Subcutaneous adipose tissue (tissue), 4 donors: ENCODE results near the gene LPO. TPM values are rescaled to one million over a fixed set of nuclear protein-coding genes. Genes with fewer than 3 reads are reported as not detected.

ENCODE experiments used
- total RNA-seq, 4 donors: library from RNA; depleted of rRNA; stranded (reverse); fragments of >200 nt; gene quantifications; one replicate each; pipeline ENCODE4 v1.1.0, GENCODE V29; 2016
- TF ChIP-seq, protein P1 (sequence below): fragments of 450-650 bp; IDR thresholded peaks from one replicate; pipeline ENCODE4 v1.5.1; 2016; ENCODE audit warnings: low read depth, mild to moderate bottlenecking, control low read depth, antibody characterized with exemption, moderate library complexity

Gene LPO
- total RNA-seq, 4 donors from 2014 or later, result not detected

DNA sequence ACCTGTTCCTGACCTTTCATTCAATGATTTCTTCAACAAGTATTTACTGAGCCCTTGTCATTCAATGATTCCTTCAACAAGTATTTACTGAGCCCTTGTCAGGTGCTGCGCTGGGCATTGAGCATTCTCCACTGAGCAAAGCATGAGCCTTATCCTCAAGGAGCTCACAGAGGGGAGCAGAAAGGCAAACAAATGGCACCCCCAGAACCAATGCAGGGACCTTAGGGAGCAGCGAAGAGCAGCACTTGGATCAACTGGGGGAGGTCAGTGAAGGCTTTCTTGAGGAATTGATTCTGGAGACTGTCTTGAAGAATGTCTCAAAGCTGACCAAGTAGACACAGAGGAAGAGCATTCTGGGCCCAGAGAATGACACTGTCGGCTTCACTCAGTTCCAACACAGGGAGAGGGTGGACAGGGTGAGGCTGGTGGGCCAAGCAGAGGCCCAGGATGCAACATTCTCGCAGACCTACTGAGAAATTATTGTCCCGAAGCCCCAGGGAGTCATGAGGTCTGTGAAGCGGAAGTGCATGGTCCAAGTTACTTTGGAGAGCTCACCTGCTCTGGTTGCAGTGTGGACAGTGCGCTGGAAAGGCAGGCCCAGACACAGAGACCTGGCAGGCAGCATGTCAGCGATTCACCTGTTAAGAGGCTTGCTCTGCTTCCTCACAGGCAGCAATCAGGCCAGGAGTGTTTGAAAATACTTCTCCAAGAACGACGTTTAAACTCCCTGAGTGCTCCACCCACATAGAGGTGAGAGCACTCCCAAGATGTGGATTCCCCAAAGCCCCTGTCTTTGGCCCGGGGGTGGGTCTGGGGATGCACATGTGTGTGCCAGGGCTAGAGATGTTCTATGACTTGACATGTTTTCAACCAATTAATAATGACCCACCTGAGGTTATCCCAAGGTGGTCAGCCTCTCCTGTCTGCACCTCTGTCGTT lies 45.6 kb downstream of the LPO start:
- TF ChIP-seq, protein P1, sequence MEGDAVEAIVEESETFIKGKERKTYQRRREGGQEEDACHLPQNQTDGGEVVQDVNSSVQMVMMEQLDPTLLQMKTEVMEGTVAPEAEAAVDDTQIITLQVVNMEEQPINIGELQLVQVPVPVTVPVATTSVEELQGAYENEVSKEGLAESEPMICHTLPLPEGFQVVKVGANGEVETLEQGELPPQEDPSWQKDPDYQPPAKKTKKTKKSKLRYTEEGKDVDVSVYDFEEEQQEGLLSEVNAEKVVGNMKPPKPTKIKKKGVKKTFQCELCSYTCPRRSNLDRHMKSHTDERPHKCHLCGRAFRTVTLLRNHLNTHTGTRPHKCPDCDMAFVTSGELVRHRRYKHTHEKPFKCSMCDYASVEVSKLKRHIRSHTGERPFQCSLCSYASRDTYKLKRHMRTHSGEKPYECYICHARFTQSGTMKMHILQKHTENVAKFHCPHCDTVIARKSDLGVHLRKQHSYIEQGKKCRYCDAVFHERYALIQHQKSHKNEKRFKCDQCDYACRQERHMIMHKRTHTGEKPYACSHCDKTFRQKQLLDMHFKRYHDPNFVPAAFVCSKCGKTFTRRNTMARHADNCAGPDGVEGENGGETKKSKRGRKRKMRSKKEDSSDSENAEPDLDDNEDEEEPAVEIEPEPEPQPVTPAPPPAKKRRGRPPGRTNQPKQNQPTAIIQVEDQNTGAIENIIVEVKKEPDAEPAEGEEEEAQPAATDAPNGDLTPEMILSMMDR, result no peak

DNA sequence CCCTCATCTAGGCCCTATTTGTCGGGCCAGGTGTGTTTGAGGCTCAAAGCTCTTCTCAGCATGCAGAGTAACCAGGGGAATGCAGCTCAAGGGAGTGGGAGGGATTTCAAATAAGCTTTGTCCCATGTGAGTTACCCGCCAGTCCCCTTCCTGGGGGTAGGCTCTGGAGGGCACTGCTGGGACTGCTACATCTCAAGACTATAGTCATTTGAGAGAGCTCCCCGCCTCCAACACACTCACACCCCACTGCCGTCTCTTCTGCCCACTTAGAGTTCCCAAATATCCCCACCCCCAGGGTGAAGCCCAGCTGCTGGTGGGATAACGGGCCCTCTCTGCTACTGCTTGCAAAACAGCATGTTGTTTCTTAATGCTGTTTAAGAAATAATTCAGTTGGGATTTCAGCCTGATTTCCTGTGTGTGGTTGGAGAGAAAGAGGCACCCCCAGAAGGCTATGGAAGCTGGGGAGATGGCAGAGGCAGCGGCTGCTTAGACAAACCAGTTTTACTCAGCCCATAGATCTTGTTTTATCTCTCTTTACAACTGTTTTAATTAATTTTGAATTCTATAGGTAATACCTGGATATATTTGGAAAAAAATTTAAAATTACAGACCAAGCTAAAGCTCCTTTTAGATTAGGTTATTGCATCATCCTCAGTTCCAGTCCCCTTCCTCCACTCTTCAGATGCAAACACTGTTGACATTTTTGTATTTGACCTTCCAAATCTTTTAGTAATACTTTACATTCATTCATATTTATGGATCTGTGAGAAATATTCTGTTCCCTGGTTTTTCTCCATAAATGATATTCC lies 46.4 kb downstream of the LPO start:
- TF ChIP-seq, protein P1, result no peak

DNA sequence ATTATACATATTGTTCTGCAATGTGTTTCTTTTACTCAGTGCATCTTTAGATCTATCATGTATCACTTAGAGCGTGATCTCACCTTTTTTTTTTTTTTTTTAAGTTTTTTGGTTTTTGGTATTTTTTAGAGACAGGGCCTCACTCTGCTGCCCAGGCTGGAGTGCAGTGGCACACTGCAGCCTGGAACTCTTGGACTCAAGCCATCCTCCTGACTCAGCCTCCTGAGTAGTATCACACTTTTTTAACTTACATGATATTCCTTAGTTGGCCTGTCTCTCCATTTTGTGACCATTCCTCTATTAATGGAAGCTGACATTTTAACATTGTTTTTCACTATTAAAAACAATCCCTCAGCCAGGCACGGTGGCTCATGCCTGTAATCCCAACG lies 47.0 kb downstream of the LPO start:
- TF ChIP-seq, protein P1, result no peak

DNA sequence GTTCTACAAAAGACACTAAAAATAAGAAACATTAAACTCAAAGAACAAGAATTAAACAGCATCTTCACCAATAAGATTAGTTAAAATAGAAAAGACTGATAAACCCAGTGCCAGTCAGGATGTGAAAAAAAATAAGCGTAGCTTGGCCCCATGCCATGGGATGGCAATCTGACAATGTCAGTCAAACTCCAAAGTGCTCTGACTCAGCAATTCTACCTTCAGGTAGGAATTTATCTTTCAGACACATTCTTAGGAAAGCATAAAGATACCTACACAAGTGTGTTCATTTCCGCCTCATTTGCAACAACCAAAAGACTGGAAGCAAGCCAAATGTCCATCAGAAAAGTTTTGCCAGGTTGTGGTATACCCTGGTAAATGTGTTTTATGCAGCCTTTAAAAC lies 51.5 kb downstream of the LPO start:
- TF ChIP-seq, protein P1, result no peak

DNA sequence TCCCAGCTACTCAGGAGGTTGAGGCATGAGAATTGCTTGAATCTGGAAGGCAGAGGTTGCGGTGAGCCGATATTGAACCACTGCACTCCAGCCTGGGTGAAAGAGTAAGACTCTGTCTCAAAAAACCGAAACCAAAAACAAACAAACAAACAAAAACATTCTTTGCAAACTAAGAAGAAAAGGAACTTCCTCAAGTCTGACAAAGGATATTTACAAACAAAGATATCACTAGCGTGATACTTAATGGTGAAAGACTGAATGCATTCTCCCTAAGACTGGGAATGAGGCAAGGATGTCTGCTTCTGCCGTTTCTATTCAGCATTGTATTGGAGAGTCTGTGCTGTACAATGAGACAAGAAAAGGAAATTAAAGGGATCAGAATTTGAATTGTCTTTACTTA lies 52.9 kb downstream of the LPO start:
- TF ChIP-seq, protein P1, result no peak

DNA sequence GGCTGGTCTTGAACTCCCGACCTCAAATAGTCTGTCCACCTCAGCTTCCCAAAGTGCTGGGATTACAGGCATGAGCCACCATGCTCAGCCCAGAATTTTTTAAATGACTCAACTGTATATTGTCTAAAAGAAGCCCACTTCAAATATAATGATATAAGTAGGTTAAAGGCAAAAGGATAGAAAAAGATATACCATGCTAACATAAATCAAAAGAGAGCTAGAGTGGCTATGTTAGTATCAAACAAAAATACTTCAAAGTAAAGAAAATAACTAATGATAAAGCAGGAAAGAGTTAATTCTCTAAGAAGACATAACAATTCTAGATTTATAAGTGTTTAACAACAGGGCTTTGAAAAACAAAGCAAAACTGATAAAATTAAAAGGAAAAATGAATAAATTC lies 55.6 kb downstream of the LPO start:
- TF ChIP-seq, protein P1, result no peak

DNA sequence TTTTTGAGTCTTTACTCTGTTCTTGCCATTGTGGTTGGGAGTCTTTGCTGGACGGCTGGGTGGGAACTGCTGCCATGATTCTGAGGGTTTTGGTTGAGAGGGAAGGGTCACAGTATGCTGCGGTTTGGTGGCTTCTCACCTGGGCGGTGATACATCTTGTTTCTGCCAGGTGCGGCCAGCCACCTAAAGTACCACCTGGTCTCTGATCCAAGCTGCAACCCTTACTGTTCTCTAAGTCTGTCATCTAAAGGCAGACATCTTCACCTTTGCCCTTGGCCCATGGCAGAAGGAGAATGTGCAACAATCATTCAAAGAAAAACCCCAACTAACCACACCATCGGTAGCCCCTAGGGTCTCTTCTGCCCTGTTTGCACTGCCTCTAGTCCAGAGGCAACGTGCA lies 62.0 kb downstream of the LPO start:
- TF ChIP-seq, protein P1, result no peak
